Neural progenitor cell (in vitro differentiated cells): ENCODE results near the gene SNAPC2. TPM values are rescaled to one million over a fixed set of nuclear protein-coding genes. Genes with fewer than 3 reads are reported as not detected.

ENCODE experiments used
- DNase-seq: peaks from one replicate; pipeline ENCODE4 v3.0.0-alpha.2; 2016; ENCODE audit warnings: low spot score
- H2AFZ ChIP-seq: fragments of 200-600 bp; sonication (generic); replicated peaks from 2 replicates; pipeline ENCODE4 v1.6.1; 2016; ENCODE audit warnings: antibody characterized with exemption
- H3F3A ChIP-seq: fragments of 200-600 bp; sonication (generic); 2 replicates; pipeline ENCODE4 v1.6.1; 2016; ENCODE audit warnings: antibody characterized with exemption, low read depth
- H3K27ac ChIP-seq: fragments of 200-600 bp; sonication (generic); 2 replicates; pipeline ENCODE4 v1.5.1; 2016; ENCODE audit warnings: mild to moderate bottlenecking
- H3K27me3 ChIP-seq: fragments of 200-600 bp; sonication (generic); 2 replicates; pipeline ENCODE4 v1.6.1; 2016; ENCODE audit warnings: mild to moderate bottlenecking, moderate library complexity
- H3K36me3 ChIP-seq: fragments of 200-600 bp; sonication (generic); 2 replicates; pipeline ENCODE4 v1.5.1; 2016
- H3K4me1 ChIP-seq: fragments of 200-600 bp; sonication (generic); 2 replicates; pipeline ENCODE4 v1.6.1; 2016; ENCODE audit warnings: mixed run types
- H3K4me2 ChIP-seq: fragments of 200-600 bp; sonication (generic); 2 replicates; pipeline ENCODE4 v1.6.1; 2016
- H3K4me3 ChIP-seq: fragments of 200-600 bp; sonication (generic); 2 replicates; pipeline ENCODE4 v1.5.1; 2016
- H3K79me2 ChIP-seq: fragments of 200-600 bp; sonication (generic); 2 replicates; pipeline ENCODE4 v1.6.1; 2016; ENCODE audit warnings: low read depth
- H3K9ac ChIP-seq: fragments of 200-600 bp; sonication (generic); 2 replicates; pipeline ENCODE4 v1.6.1; 2016
- H3K9me3 ChIP-seq: fragments of 200-600 bp; sonication (generic); 2 replicates; pipeline ENCODE4 v1.5.1; 2016; ENCODE audit warnings: low read depth
- H4K20me1 ChIP-seq: fragments of 200-600 bp; sonication (generic); 2 replicates; pipeline ENCODE4 v1.6.1; 2016; ENCODE audit warnings: low read depth
- H3K27ac Mint-ChIP-seq: 3 replicates; pipeline ENCODE4 v1.8.0; 2021; ENCODE audit warnings: mixed read lengths
- H3K27me3 Mint-ChIP-seq: 2 replicates; pipeline ENCODE4 v1.8.0; 2022; ENCODE audit warnings: low read depth, mild to moderate bottlenecking, inconsistent platforms, moderate library complexity, mixed read lengths; ENCODE audit not compliant: insufficient read depth
- H3K36me3 Mint-ChIP-seq: 3 replicates; pipeline ENCODE4 v1.8.0; 2021; ENCODE audit warnings: mixed read lengths
- H3K4me1 Mint-ChIP-seq: 3 replicates; pipeline ENCODE4 v1.8.0; 2021; ENCODE audit warnings: mixed read lengths
- H3K4me3 Mint-ChIP-seq: 3 replicates; pipeline ENCODE4 v1.8.0; 2021; ENCODE audit warnings: mild to moderate bottlenecking, moderate library complexity, mixed read lengths
- H3K9me3 Mint-ChIP-seq: 3 replicates; pipeline ENCODE4 v1.8.0; 2020; ENCODE audit warnings: mixed read lengths
- CTCF ChIP-seq: fragments of 200-600 bp; sonication (generic); IDR thresholded peaks from 2 replicates; pipeline ENCODE4 v1.5.1; 2017; ENCODE audit warnings: antibody characterized with exemption, mild to moderate bottlenecking
- EZH2 ChIP-seq: fragments of 200-600 bp; sonication (generic); IDR thresholded peaks from 2 replicates; pipeline ENCODE4 v1.6.1; 2017; ENCODE audit warnings: antibody characterized with exemption, mild to moderate bottlenecking, moderate library complexity
- EZH2phosphoT487 ChIP-seq: fragments of 200-600 bp; sonication (generic); IDR thresholded peaks from 2 replicates; pipeline ENCODE4 v1.6.1; 2017; ENCODE audit warnings: antibody characterized with exemption
- total RNA-seq: library from RNA; depleted of rRNA; stranded (reverse); fragments of >200 nt; gene quantifications from 2 replicates; pipeline ENCODE4 v1.2.3, GENCODE V29; 2015; ENCODE audit warnings: low replicate concordance

The SNAPC2 gene
- total RNA-seq, 1 donor from 2014 or later = 5.7 TPM

- H3K4me3 ChIP-seq = peak overlapping the region; percentile 91
- H3K4me1 ChIP-seq = peaks cover 11% of the 10 kb centered on the region
- Mint-ChIP-seq H3K27me3 (peaks cover 5% of the 10 kb centered on the region), H3K27ac (peak overlapping the region; percentile 79), H3K4me1 (peaks cover 20% of the 10 kb centered on the region), H3K36me3 (peaks cover 2% of the 10 kb centered on the region), H3K4me3 (peak overlapping the region; percentile 92), H3K9me3 (no peaks in the 10 kb centered on the region)
- H4K20me1 ChIP-seq = peaks cover 53% of the 10 kb centered on the region
- no peak overlapping the region for H2AFZ ChIP-seq
- peaks cover 37% of the 10 kb centered on the region for H3K79me2 ChIP-seq
- peaks cover 9% of the 10 kb centered on the region for H3F3A ChIP-seq
- no peaks in the 10 kb centered on the region for H3K36me3 ChIP-seq
- no peak overlapping the region for H3K9ac ChIP-seq
- peak overlapping the region; percentile 88 for H3K4me2 ChIP-seq
- no peak for TF ChIP-seq CTCF
- no peak for TF ChIP-seq EZH2phosphoT487
- TF ChIP-seq EZH2 = no peak
- H3K27me3 ChIP-seq = peaks cover 5% of the 10 kb centered on the region
- no peaks in the 10 kb centered on the region for H3K9me3 ChIP-seq
- peak; percentile 66 for DNase-seq
- H3K27ac ChIP-seq = no peak overlapping the region
Measured at GRCh38 chr19:7904074-7905020, 15.8 kb upstream of the SNAPC2 start.

- Histone ChIP-seq H4K20me1 (peaks cover 53% of the 10 kb centered on the region), H3K9ac (no peak overlapping the region), H3K4me1 (peaks cover 11% of the 10 kb centered on the region), H3K79me2 (peaks cover 37% of the 10 kb centered on the region), H3K36me3 (no peaks in the 10 kb centered on the region), H3K9me3 (no peaks in the 10 kb centered on the region), H3F3A (peaks cover 9% of the 10 kb centered on the region), H3K27ac (no peak overlapping the region), H3K27me3 (peaks cover 5% of the 10 kb centered on the region), H3K4me3 (no peak overlapping the region), H2AFZ (no peak overlapping the region), H3K4me2 (peak overlapping the region; percentile 88)
- Mint-ChIP-seq H3K4me1 (peaks cover 20% of the 10 kb centered on the region), H3K27me3 (peaks cover 5% of the 10 kb centered on the region), H3K9me3 (no peaks in the 10 kb centered on the region), H3K27ac (peak overlapping the region; percentile 36), H3K4me3 (peak overlapping the region; percentile 87), H3K36me3 (peaks cover 2% of the 10 kb centered on the region)
- TF ChIP-seq EZH2 = no peak
- no peak for TF ChIP-seq EZH2phosphoT487
- TF ChIP-seq CTCF = no peak
- DNase-seq = no peak
Measured at GRCh38 chr19:7905268-7905667, 14.9 kb upstream of the SNAPC2 start.

DNA sequence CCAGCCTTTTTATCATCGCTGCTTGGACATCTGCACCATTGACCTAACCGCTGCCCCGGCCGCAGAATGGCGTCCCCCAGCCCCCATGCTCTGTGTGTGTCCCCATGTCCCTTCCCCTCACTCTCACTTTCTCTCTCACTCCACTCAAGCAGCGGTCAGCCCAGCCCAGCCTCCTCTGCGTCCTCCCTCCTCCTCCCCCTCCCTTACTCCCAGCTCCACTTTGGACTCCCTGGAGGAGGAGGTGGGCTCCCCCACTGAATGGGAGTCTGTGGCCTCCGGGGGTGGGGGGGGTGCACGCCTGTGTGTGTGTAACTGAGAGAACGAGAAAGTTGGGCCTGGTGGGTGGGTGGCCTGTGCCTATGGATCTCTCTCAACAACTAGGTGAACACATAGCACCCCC is 14.3 kb upstream of the SNAPC2 start:
- Histone ChIP-seq H3K9ac (no peak overlapping the region), H3K36me3 (no peaks in the 10 kb centered on the region), H3F3A (peaks cover 9% of the 10 kb centered on the region), H3K27ac (no peak overlapping the region), H4K20me1 (peaks cover 53% of the 10 kb centered on the region), H3K4me2 (no peak overlapping the region), H2AFZ (no peak overlapping the region), H3K9me3 (no peaks in the 10 kb centered on the region), H3K4me3 (no peak overlapping the region), H3K79me2 (peaks cover 37% of the 10 kb centered on the region), H3K27me3 (peaks cover 5% of the 10 kb centered on the region), H3K4me1 (peaks cover 11% of the 10 kb centered on the region)
- Mint-ChIP-seq H3K4me1 (peaks cover 20% of the 10 kb centered on the region), H3K27ac (peak overlapping the region; percentile 36), H3K36me3 (peaks cover 2% of the 10 kb centered on the region), H3K4me3 (peak overlapping the region; percentile 77), H3K9me3 (no peaks in the 10 kb centered on the region), H3K27me3 (peaks cover 3% of the 10 kb centered on the region)
- DNase-seq = no peak
- TF ChIP-seq CTCF (no peak), EZH2phosphoT487 (no peak), EZH2 (no peak)
